OCI-LY7 (cell line): ENCODE data around the gene FHOD3. TPM values are rescaled to one million over a fixed set of nuclear protein-coding genes. Genes with fewer than 3 reads are reported as not detected.

Experiments
- BruUV-seq: library from RNA; stranded (reverse); fragments of 400-500 nt; replicated peaks from 2 replicates; lab custom pipeline; 2021; lab: Mats Ljungman, UMichigan
- CTCF ChIA-PET: fragments of 300-600 bp; sonication (Branson Sonifier 250); formaldehyde crosslinking; loops from one replicate; lab custom pipeline; 2022; ENCODE audit warnings: antibody characterized with exemption; ENCODE audit not compliant: unreplicated experiment; lab: Charles Lee
- POLR2A ChIA-PET: fragments of 300-600 bp; sonication (Branson Sonifier 250); formaldehyde crosslinking; loops from one replicate; lab custom pipeline; 2022; ENCODE audit warnings: antibody characterized with exemption; lab: Charles Lee
- DNase-seq: peaks from one replicate; pipeline ENCODE4 v3.0.0-alpha.2; 2015; ENCODE audit warnings: low spot score
- H2AFZ ChIP-seq: fragments of 200-600 bp; sonication (generic), shearing (Covaris generic); 2 replicates; pipeline ENCODE4 v1.6.1; 2014; ENCODE audit warnings: mild to moderate bottlenecking, antibody characterized with exemption, low read length, moderate library complexity
- H3K27ac ChIP-seq: fragments of 200-600 bp; sonication (generic); 2 replicates; pipeline ENCODE4 v1.5.1; 2014; ENCODE audit warnings: mixed run types, low read depth, mild to moderate bottlenecking, moderate library complexity, low read length, inconsistent platforms; ENCODE audit not compliant: poor library complexity, severe bottlenecking
- H3K36me3 ChIP-seq: fragments of 200-600 bp; sonication (generic); 2 replicates; pipeline ENCODE4 v1.6.1; 2014; ENCODE audit warnings: mild to moderate bottlenecking, antibody characterized with exemption, low read length, moderate library complexity, mixed read lengths; ENCODE audit not compliant: insufficient read depth
- H3K4me1 ChIP-seq: fragments of 200-600 bp; sonication (generic); 2 replicates; pipeline ENCODE4 v1.5.1; 2014; ENCODE audit warnings: mild to moderate bottlenecking, low read length; ENCODE audit not compliant: insufficient read depth, poor library complexity, severe bottlenecking
- H3K4me2 ChIP-seq: fragments of 200-600 bp; sonication (generic); 2 replicates; pipeline ENCODE4 v1.6.1; 2014; ENCODE audit warnings: mild to moderate bottlenecking, low read length
- H3K4me3 ChIP-seq: fragments of 200-600 bp; sonication (generic); 2 replicates; pipeline ENCODE4 v1.5.1; 2014; ENCODE audit warnings: mild to moderate bottlenecking, low read depth, low read length; ENCODE audit not compliant: poor library complexity, severe bottlenecking
- H3K79me2 ChIP-seq: fragments of 200-600 bp; sonication (generic); 2 replicates; pipeline ENCODE4 v1.6.1; 2016; ENCODE audit warnings: low read depth, mild to moderate bottlenecking, low read length, moderate library complexity, mixed read lengths; ENCODE audit not compliant: insufficient read depth
- H3K9me2 ChIP-seq: fragments of 200-600 bp; sonication (generic); 2 replicates; pipeline ENCODE4 v1.6.1; 2016; ENCODE audit warnings: mild to moderate bottlenecking, low read length, mixed read lengths; ENCODE audit not compliant: insufficient read depth
- H3K9me3 ChIP-seq: fragments of 200-600 bp; sonication (generic); 2 replicates; pipeline ENCODE4 v1.6.1; 2014; ENCODE audit warnings: mild to moderate bottlenecking, mixed run types, low read length, mixed read lengths
- H4K20me1 ChIP-seq: fragments of 200-600 bp; sonication (generic); 2 replicates; pipeline ENCODE4 v1.6.1; 2014; ENCODE audit warnings: mild to moderate bottlenecking, antibody characterized with exemption, low read length, moderate library complexity, mixed read lengths; ENCODE audit not compliant: insufficient read depth
- CTCF ChIP-seq: fragments of 200-600 bp; sonication (generic); conservative IDR thresholded peaks from 2 replicates; pipeline ENCODE4 v1.5.1; 2014; ENCODE audit warnings: mild to moderate bottlenecking, antibody characterized with exemption, low read length, moderate library complexity, mixed read lengths
- EZH2phosphoT487 ChIP-seq: fragments of 200-600 bp; sonication (generic); IDR thresholded peaks from 2 replicates; pipeline ENCODE4 v1.6.1; 2018; ENCODE audit warnings: low read depth, borderline replicate concordance, mild to moderate bottlenecking, mixed run types, antibody characterized with exemption, low read length, moderate library complexity, mixed read lengths
- intact Hi-C: fragments of 100-400 bp; cut with micrococcal nuclease; formaldehyde crosslinking; loops from one replicate; pipeline ENCODE4 v1.10.0; 2022; ENCODE audit not compliant: unreplicated experiment
- total RNA-seq, 2 experiments: library from RNA; depleted of rRNA in 1 of 2; stranded (reverse); fragments of >200 nt in 1 of 2; shearing (Covaris generic) in 1 of 2; gene quantifications; 2 replicates each; pipeline ENCODE4 v1.2.3, GENCODE V29; 2014 to 2022

The FHOD3 gene
- total RNA-seq, 2 experiments from 2014 or later: 0.06 to 2.4 TPM

GRCh38 chr18:36640021-36640952, 342.8 kb downstream of the FHOD3 start:
- BruUV-seq: no TSS peak
- Histone ChIP-seq H3K4me2 (no peak overlapping the region), H3K27ac (no peak overlapping the region), H3K9me3 (no peaks in the 10 kb centered on the region), H3K36me3 (no peaks in the 10 kb centered on the region), H3K4me3 (no peak overlapping the region), H4K20me1 (no peaks in the 10 kb centered on the region), H3K9me2 (no peaks in the 10 kb centered on the region), H3K79me2 (no peaks in the 10 kb centered on the region), H2AFZ (no peak overlapping the region), H3K4me1 (no peaks in the 10 kb centered on the region)
- CTCF ChIA-PET: no interaction called here
- TF ChIP-seq CTCF (no peak), EZH2phosphoT487 (no peak)
- POLR2A ChIA-PET: no interaction called here
- intact Hi-C loops: no loop called here
- no peak for DNase-seq

- Histone ChIP-seq H3K36me3 (no peaks in the 10 kb centered on the region), H3K4me3 (no peak overlapping the region), H3K4me1 (no peaks in the 10 kb centered on the region), H3K9me2 (no peaks in the 10 kb centered on the region), H3K9me3 (no peaks in the 10 kb centered on the region), H2AFZ (no peak overlapping the region), H3K4me2 (no peak overlapping the region), H4K20me1 (no peaks in the 10 kb centered on the region), H3K79me2 (no peaks in the 10 kb centered on the region), H3K27ac (no peak overlapping the region)
- CTCF ChIA-PET: no interaction called here
- no TSS peak for BruUV-seq
- intact Hi-C loops: no loop called here
- POLR2A ChIA-PET: no interaction called here
- no peak for DNase-seq
- no peak for TF ChIP-seq EZH2phosphoT487
- TF ChIP-seq CTCF: no peak
Observed at GRCh38 chr18:36643061-36643460, 345.5 kb downstream of the FHOD3 start.

- no peaks in the 10 kb centered on the region for H3K9me3 ChIP-seq
- DNase-seq: no peak
- ChIA-PET CTCF (no interaction called here), POLR2A (no interaction called here)
- H4K20me1 ChIP-seq: no peaks in the 10 kb centered on the region
- no peak overlapping the region for H3K27ac ChIP-seq
- no peaks in the 10 kb centered on the region for H3K36me3 ChIP-seq
- no TSS peak for BruUV-seq
- H2AFZ ChIP-seq: no peak overlapping the region
- no peaks in the 10 kb centered on the region for H3K4me1 ChIP-seq
- no peak overlapping the region for H3K4me3 ChIP-seq
- intact Hi-C loops: no loop called here
- H3K79me2 ChIP-seq: no peaks in the 10 kb centered on the region
- no peaks in the 10 kb centered on the region for H3K9me2 ChIP-seq
- TF ChIP-seq CTCF (no peak), EZH2phosphoT487 (no peak)
- no peak overlapping the region for H3K4me2 ChIP-seq
Observed at GRCh38 chr18:36648803-36649202, 351.3 kb downstream of the FHOD3 start.
